ENCODE data around the gene ARID5B.

DNA sequence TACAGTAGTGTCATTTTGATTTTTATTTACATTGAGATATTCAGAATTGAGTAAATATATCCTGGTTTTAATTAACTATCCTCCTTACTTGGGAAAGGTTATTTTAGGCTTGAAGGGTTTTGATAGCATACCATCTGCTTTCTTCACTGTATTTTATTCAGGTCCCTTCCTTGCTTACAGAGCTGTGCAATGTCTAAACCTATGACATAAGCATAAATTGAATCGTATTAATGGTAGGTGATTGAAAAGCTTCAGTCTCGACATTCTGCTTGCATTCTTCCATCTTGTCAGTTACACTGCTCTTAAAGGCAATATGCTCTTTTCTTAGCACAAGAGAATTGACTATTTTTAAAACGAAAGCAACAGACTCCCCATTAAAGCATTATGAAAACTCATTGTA lies 102.5 kb downstream of the ARID5B start:
- TF ChIP-seq GATA1 (IDR thresholded peaks at IDR 0.05; ENCODE audit: low read depth, low read length) (no peak), POLR2A (IDR thresholded peaks at IDR 0.05; ENCODE audit: low read length) (no peak)
